SU-DHL-6 (cell line): Measurements from ENCODE around the gene KIF11.

Source experiments
- CTCF ChIP-seq: fragments of 200-600 bp; sonication (generic); IDR thresholded peaks from one replicate; pipeline ENCODE4 v1.5.1; 2017; ENCODE audit warnings: antibody characterized with exemption, mild to moderate bottlenecking, low read length, moderate library complexity; ENCODE audit not compliant: insufficient read depth, poor library complexity, severe bottlenecking
- EZH2phosphoT487 ChIP-seq: fragments of 200-600 bp; sonication (generic), shearing (Covaris generic); conservative IDR thresholded peaks from 2 replicates; pipeline ENCODE4 v1.6.1; 2018; ENCODE audit warnings: mild to moderate bottlenecking, antibody characterized with exemption, low read length, moderate library complexity, mixed read lengths

GRCh38 chr10:92699193-92699517 lies 106.2 kb downstream of the KIF11 start:
- TF ChIP-seq CTCF (no peak), EZH2phosphoT487 (0 out of 2 replicates have a peak, but pooled peaks have one; percentile 60)
